ENCODE data around the gene ZNF385A. TPM values are rescaled to one million over a fixed set of nuclear protein-coding genes. Genes with fewer than 3 reads are reported as not detected.

Gene ZNF385A, protein sequence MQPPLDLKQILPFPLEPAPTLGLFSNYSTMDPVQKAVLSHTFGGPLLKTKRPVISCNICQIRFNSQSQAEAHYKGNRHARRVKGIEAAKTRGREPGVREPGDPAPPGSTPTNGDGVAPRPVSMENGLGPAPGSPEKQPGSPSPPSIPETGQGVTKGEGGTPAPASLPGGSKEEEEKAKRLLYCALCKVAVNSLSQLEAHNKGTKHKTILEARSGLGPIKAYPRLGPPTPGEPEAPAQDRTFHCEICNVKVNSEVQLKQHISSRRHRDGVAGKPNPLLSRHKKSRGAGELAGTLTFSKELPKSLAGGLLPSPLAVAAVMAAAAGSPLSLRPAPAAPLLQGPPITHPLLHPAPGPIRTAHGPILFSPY
- 10 to 100 TPM; 12.3 to 36.0 (median 17.2) TPM for polyA plus RNA-seq (ENCODE audit: insufficient read length in 10 of 10)
- long read RNA-seq, donor 1, partial matches to known transcripts = 0 of 2 reads
- long read RNA-seq, donor 1, other reads (novel, unspliced or antisense) = 0 of 2 reads
- long read RNA-seq, donor 2 = 0 reads
- long read RNA-seq, donor 3 = 0 reads
- long read RNA-seq, donor 4, partial matches to known transcripts = 0 of 1 reads
- long read RNA-seq, donor 4, other reads (novel, unspliced or antisense) = 0 of 1 reads
- long read RNA-seq, donor 5, partial matches to known transcripts = 0 of 3 reads
- long read RNA-seq, donor 5, other reads (novel, unspliced or antisense) = 0 of 3 reads
- long read RNA-seq, donor 6, partial matches to known transcripts = 0 of 4 reads
- long read RNA-seq, donor 6, other reads (novel, unspliced or antisense) = 0 of 4 reads
- long read RNA-seq, donor 7, partial matches to known transcripts = 0 of 3 reads
- long read RNA-seq, donor 7, other reads (novel, unspliced or antisense) = 0 of 3 reads
- long read RNA-seq, donor 8 = 0 reads
- long read RNA-seq, donor 9, partial matches to known transcripts = 0 of 1 reads
- long read RNA-seq, donor 9, other reads (novel, unspliced or antisense) = 0 of 1 reads

GRCh38 chr12:54384591-54385041, at the start of gene ZNF385A:
Gene ZNF385A, minus strand, starts transcription at chr12:54384733. Its CDS starts 219 bp downstream, at chr12:54384514.
- no peak for DNase-seq

GRCh38 chr12:54432815-54433164, 48.3 kb upstream of the ZNF385A start:
- DNase-seq = peak in 1 of 3 donors; percentile 21

DNA sequence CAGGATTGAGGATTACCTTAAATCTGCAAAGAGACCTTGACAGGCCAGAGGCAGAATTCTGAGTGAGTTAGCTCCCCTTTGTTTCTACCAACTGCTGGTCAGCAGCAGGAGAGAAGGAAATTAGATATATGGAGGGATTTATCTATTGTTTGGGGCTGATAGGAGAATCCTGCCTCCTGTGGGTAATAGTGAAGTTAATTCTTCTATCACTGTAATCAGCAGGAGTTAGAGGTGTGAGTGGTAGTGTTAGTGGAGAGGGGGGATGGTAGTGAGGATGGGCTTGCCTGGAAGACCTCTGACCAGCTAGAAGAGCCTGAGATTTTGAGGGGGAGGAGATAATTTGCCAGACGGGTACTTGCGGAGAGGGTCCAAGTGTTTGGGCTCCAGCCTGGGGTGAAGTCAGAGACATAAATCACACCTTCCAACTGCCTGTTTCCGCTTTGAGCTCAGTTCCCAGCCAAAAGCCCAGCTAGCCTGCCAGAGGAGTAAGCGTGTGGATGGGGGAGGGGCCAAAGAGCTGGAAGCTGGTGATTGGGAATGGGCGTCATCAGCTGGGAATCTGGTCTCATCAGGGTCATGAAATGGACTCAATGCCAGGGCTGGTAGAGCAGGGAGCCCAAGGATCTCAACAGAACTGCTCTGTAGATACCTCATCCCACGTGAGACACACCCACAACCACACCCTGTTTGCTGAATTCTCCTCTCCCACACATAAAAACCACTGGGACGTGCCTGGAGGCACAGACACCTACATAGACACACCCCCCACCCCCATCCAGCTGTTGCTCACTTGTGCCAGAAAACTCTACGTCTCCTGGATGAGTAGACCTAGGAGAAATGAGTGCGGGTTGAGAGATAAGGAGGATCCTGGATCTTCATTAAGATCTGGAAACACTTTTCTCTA, 47.6 kb upstream of the ZNF385A start:
- DNase-seq = peak in 2 of 3 donors; percentile 64 to 79

- no peak for DNase-seq
Measured at GRCh38 chr12:54430471-54431069, 46.0 kb upstream of the ZNF385A start.

DNA sequence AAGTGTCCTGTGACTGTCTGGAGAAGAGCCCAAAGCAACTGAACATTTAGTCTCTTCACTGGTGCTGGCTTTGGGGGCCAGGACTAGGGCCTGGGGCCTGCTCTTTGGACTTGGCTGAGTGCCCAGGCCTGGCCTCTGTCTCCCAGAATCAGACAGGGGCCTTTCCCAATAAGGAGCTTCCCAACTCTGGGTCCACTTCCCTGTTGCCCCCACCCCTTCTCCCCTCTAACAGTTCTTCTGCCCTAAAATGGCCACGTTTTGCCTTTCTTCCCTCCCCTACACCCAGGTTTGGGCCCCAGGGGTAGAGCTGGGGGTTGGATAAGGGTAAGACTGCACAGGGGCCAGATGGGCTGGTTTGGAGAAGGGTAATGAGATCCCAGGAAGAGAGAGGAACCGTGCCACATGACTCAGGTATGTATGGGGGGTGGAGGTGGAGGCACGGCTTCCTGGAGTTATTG, 44.5 kb upstream of the ZNF385A start:
- DNase-seq = no peak

DNA sequence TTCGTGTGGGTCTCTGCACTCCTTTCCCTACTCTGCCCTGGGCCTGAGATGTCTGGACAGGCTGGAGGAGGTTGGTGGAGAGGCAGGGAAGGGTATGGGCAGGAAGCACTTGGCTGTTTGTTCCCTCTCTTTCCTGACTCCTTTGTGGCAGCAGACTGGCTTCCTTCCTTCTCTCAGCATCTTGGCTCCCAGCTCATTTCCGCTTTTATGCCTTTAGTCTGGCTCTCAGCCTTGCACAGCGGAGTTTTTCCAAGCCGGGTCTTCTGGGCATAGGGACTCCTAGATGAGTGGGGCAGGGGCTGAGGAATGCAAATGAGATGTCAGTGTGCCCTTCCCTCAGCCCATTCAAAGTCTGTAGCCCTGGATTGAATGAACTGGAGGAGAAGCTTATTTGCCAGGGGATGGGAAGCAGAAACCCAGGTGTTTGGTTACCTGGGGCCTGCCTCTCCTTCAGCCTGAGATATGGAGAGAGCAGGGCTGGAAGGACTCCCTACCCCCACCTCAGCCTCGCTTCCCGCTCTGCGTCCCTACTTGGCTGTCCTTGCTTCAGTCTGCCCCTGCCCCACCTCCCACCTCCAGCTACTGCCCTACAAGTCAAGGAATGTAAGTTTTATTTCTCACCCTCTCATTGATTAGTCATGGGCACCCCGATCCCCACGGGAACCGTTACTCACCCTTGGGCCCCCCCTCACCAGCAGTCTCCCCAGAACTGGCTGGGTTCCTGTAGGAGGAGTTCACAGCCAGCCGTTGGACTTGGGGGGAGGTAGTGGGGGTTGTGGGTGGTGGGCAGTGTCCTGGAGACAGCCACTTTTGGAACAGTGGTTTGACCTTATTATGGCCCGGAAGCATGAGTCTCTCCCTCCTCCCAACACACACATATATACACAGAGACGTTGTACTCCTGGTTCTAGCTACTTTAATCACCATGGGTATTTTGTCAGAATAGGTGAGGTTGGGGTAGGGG, 43.8 kb upstream of the ZNF385A start:
- peak in 2 of 3 donors; percentile 53 to 72 for DNase-seq

GRCh38 chr12:54427106-54427505, 42.6 kb upstream of the ZNF385A start:
- DNase-seq = peak in 1 of 3 donors; percentile 69

DNA sequence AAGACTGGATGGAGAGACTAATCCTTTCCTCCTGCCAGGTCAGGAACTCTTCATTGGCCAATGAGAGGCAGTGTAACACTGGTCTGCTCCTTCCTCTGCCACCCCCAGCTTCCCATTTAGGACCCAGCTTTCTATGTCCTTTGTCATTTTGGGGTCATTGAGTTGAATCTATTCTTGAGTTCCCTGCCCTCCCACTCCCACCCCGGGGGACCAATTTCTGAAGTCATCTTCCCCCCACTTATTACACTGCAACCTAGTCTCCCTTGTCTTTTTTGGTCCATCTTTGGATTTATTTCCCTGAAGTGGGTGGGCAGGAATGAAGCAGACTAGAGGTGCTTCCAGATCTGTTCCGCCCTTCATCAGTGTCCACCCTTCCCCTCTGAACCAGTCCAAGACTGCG, 42.2 kb upstream of the ZNF385A start:
- no peak for DNase-seq

GRCh38 chr12:54425702-54426101, 41.2 kb upstream of the ZNF385A start:
- DNase-seq = peak in 2 of 3 donors; percentile 67 to 85

DNA sequence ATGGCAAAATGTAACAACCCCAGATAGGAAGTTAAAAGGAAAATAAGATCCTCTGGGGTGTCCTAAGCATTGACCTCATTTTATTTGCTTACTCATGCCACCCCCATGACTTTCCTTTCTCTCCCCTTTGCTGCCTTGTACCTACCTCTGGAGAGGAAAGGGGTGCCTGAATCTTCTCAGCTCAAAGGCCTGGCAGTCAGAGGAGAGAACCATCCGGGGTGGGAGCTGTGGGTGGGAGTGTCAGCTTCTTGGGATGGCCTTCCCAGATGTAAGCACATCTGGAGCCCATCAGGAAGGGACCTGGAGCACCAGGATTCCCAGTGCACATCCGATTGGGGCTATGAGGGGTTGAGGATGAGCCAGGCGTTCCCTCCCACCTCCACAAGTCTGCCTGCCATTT, 39.7 kb upstream of the ZNF385A start:
- peak in 1 of 3 donors; percentile 48 for DNase-seq

GRCh38 chr12:54423816-54424150, 39.2 kb upstream of the ZNF385A start:
- DNase-seq = no peak

GRCh38 chr12:54421879-54422250, 37.3 kb upstream of the ZNF385A start:
- DNase-seq = no peak

- no peak for DNase-seq
Measured at GRCh38 chr12:54421175-54421878, 36.8 kb upstream of the ZNF385A start.

DNA sequence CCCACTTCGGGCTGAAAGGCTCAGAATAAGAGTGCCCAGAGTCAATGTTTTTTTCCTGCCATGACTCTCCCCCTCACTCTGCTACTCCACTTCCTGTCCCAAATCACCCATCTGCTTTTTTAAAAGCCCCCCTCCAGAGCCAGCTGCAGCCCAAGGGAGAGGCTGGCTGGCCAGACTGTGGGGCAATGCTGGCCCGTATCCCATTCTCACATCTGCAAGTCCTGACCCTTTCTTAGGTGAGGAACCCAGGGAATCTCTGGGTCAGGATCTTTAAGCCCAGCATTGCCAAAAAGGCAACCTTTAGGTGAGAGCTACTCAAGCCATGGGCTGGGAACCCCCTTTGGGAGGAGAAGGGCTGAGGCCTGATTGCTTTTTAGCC, 36.2 kb upstream of the ZNF385A start:
- DNase-seq = peak in 1 of 3 donors; percentile 48

GRCh38 chr12:54419088-54419887, 34.8 kb upstream of the ZNF385A start, which contains the start of gene ITGA5:
Gene ITGA5, minus strand, starts transcription at chr12:54419266. Its CDS starts 68 bp downstream, at chr12:54419198.
- DNase-seq = peak; percentile 67 to 91 (median 79)

DNA sequence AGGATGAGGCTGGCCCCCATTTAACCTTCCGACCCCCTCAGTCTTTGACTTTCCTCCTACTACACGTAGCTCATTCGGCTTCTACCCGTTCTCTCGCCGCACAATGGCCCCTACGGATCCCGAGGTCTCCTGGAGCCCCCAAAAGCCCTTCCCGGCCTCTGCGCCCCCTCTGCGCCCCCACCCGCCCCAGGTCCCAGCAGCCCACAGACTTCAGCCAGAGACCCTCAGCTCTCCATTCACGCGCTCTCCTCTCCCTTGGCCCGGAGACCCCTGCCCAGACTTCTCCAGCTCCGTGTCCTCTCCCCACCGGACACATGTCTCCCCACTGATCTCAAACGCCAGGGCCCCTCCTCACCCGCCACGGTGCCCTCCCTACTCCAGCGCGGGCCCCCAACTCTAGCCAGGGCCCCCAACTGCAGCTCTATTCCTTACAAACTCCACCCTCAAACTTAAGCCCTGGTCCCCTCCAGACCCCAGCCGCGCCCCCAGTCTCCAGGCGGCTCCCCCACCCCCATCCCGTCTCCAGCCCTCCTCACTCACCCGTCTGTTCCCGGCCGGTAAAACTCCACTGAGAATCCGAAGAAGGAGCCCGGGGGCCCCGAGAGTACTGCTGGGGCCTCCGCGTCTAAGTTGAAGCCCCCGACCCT, 34.0 kb upstream of the ZNF385A start:
- DNase-seq = no peak

DNA sequence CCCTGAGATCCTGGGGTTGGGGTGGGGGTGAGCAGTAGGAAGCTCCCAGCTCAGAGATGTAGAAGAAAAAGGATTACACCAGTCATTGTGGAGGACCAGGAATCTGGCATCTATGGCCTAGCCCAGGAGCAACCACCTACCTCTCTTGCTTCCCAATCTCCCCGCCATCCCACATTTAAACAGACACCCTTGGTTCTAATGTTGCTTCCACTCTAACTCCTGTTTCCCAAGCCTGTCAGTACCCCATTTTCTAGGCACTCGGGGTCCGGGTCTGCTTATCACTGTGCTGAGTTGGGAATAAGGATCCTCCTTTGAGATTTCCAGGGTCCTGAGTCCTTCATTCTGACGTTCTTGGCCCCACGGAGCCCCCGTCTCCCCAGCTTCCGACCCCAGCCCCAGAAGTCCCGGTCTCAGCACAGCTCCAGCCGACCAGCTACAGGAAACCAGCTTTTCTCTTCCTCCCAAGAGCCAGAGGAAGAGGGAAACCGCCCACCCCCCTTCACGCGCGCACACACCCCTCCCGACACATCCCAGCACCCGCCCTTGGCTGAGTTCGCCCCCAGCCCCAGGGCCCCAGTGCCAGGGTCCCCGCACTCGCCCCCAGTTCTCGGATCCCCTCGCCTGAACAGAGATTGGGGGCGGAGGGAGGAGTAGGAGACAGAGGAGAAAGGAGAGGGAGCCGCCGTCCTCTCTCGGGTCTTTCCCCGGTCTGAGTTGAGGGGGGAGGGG, 33.3 kb upstream of the ZNF385A start:
- DNase-seq = peak in 1 of 3 donors; percentile 78

Measured in muscle of back (tissue), 13 donors.